Upper lobe of left lung (tissue), 6 donors: Measurements from ENCODE around the gene BRINP2. TPM values are rescaled to one million over a fixed set of nuclear protein-coding genes. Genes with fewer than 3 reads are reported as not detected.

Source experiments
- ATAC-seq, 2 donors: fragments of 200-7000 bp; cut with Tn5 transposase; one replicate each; pipeline ENCODE4 v1.9.1; 2022; ENCODE audit warnings: mild to moderate bottlenecking in 2 of 2, moderate library complexity in 2 of 2; ENCODE audit not compliant: low FRiP score in 2 of 2
- DNase-seq, 2 donors: peaks; one replicate each; pipeline ENCODE4 v3.0.0-alpha.2; 2019 to 2020
- H3K27ac ChIP-seq, 4 donors: fragments of 200-600 bp; sonication (generic); one replicate each; pipeline ENCODE4 v1.5.1; 2016 to 2019
- H3K27me3 ChIP-seq, 4 donors: fragments of 200-600 bp; sonication (generic); one replicate each; pipeline ENCODE4 v1.5.1; 2017 to 2019
- H3K36me3 ChIP-seq, 4 donors: fragments of 200-600 bp; sonication (generic); one replicate each; pipeline ENCODE4 v1.5.1; 2016 to 2019
- H3K4me1 ChIP-seq, 4 donors: fragments of 200-600 bp; sonication (generic); one replicate each; pipeline ENCODE4 v1.5.1; 2018 to 2019
- H3K4me3 ChIP-seq, 4 donors: fragments of 200-600 bp; sonication (generic); one replicate each; pipeline ENCODE4 v1.5.1; 2017 to 2019; ENCODE audit warnings: mild to moderate bottlenecking in 2 of 4, moderate library complexity in 1 of 4
- H3K9me3 ChIP-seq, 4 donors: fragments of 200-600 bp; sonication (generic); one replicate each; pipeline ENCODE4 v1.5.1; 2018 to 2019
- EP300 ChIP-seq, 4 donors: sonication (generic); formaldehyde crosslinking; IDR thresholded peaks; one replicate each; pipeline ENCODE4 v1.5.1; 2017; ENCODE audit warnings: antibody characterized with exemption in 4 of 4, control low read depth in 2 of 4
- POLR2A ChIP-seq, 4 donors: fragments of 450-650 bp; IDR thresholded peaks; one replicate each; pipeline ENCODE4 v1.5.1; 2016 to 2017; ENCODE audit warnings: antibody characterized with exemption in 4 of 4, mild to moderate bottlenecking in 2 of 4
- POLR2AphosphoS5 ChIP-seq, 2 donors: sonication (generic); formaldehyde crosslinking; IDR thresholded peaks; one replicate each; pipeline ENCODE4 v1.5.1; 2017; ENCODE audit warnings: antibody characterized with exemption in 2 of 2
- WGBS, 2 donors: methylation state at CpG; one replicate each; pipeline ENCODE4 v1.1.5; 2017 to 2018; 5-methylcytosine and 5-hydroxymethylcytosine counted together
- total RNA-seq, 6 donors: library from RNA; depleted of rRNA in 4 of 6; stranded (reverse); fragments of >200 nt in 4 of 6; gene quantifications; one replicate each; pipeline versions ENCODE4 v1.1.0 to v1.2.1, GENCODE V29; 2016 to 2021
- TF ChIP-seq, protein P1 (sequence below), 6 experiments: fragments of 450-650 bp in 4 of 6; fragments of 200-600 bp in 2 of 6; sonication (generic) in 2 of 6; IDR thresholded peaks; one replicate each; pipeline ENCODE4 v1.5.1; 2016 to 2019; ENCODE audit warnings: antibody characterized with exemption in 6 of 6
- donor health status: DM: no; HTN: no; CAD: no; lungs with moderate emphysema.
- donor health status: DM: no; HTN: yes; CAD: no; lungs with severe emphysema.

BRINP2 gene
- total RNA-seq, 6 donors from 2014 or later, result 0.06 to 0.07 TPM; not detected in 4

- 82% methylated on average over 3 of the region's 3 CpGs for WGBS, 2 donors
- Histone ChIP-seq H3K4me3 (no peak overlapping the region), H3K27me3 (no peaks in the 10 kb centered on the region), H3K9me3 (no peaks in the 10 kb centered on the region), H3K36me3 (no peaks in the 10 kb centered on the region), H3K27ac (no peak overlapping the region), H3K4me1 (no peaks in the 10 kb centered on the region)
- ATAC-seq (no peak), DNase-seq (no peak)
- TF ChIP-seq EP300 (IDR thresholded peaks at IDR 0.05) (no peak), POLR2AphosphoS5 (IDR thresholded peaks at IDR 0.05) (no peak), POLR2A (IDR thresholded peaks at IDR 0.05) (no peak)
- TF ChIP-seq, protein P1, sequence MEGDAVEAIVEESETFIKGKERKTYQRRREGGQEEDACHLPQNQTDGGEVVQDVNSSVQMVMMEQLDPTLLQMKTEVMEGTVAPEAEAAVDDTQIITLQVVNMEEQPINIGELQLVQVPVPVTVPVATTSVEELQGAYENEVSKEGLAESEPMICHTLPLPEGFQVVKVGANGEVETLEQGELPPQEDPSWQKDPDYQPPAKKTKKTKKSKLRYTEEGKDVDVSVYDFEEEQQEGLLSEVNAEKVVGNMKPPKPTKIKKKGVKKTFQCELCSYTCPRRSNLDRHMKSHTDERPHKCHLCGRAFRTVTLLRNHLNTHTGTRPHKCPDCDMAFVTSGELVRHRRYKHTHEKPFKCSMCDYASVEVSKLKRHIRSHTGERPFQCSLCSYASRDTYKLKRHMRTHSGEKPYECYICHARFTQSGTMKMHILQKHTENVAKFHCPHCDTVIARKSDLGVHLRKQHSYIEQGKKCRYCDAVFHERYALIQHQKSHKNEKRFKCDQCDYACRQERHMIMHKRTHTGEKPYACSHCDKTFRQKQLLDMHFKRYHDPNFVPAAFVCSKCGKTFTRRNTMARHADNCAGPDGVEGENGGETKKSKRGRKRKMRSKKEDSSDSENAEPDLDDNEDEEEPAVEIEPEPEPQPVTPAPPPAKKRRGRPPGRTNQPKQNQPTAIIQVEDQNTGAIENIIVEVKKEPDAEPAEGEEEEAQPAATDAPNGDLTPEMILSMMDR (IDR thresholded peaks at IDR 0.05), result no peak
Observed at GRCh38 chr1:177190308-177190970, 19.7 kb downstream of the BRINP2 start.

GRCh38 chr1:177198243-177198642 lies 27.5 kb downstream of the BRINP2 start:
- H3K9me3 ChIP-seq, result no peaks in the 10 kb centered on the region
- 86 to 87% methylated on average over 2 of the region's 2 CpGs for WGBS, 2 donors
- TF ChIP-seq EP300 (IDR thresholded peaks at IDR 0.05) (no peak), POLR2A (IDR thresholded peaks at IDR 0.05) (no peak), POLR2AphosphoS5 (IDR thresholded peaks at IDR 0.05) (no peak)
- TF ChIP-seq, protein P1 (IDR thresholded peaks at IDR 0.05), result no peak
- DNase-seq (no peak), ATAC-seq (no peak)
- H3K27me3 ChIP-seq, result no peaks in the 10 kb centered on the region
- H3K36me3 ChIP-seq, result no peaks in the 10 kb centered on the region
- H3K4me1 ChIP-seq, result no peaks in the 10 kb centered on the region
- H3K27ac ChIP-seq, result no peak overlapping the region
- H3K4me3 ChIP-seq, result no peak overlapping the region

DNA sequence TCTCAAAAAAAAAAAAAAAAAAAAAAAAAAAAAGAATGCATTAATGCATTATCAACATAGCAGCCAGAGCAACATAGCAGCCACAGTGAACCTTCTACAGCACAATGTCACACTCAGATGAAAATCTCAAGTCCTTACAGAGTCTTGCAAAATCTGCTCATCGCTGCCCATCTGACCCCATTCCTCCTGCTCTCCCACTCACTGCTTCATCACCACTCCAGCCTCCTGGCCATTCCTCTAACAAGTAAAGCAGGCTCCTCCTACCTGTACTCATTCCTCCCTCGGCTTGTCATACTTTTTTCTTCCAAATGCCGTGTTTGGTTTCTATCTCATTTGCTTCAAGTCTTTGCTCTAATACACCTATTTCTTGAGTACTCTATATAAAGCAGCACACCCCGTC lies 29.5 kb downstream of the BRINP2 start:
- Histone ChIP-seq H3K4me3 (no peak overlapping the region), H3K27ac (no peak overlapping the region), H3K36me3 (no peaks in the 10 kb centered on the region), H3K9me3 (no peaks in the 10 kb centered on the region), H3K27me3 (no peaks in the 10 kb centered on the region), H3K4me1 (no peaks in the 10 kb centered on the region)
- DNase-seq, result no peak
- no peak for ATAC-seq
- TF ChIP-seq, protein P1 (IDR thresholded peaks at IDR 0.05), result no peak
- TF ChIP-seq POLR2A (IDR thresholded peaks at IDR 0.05) (no peak), POLR2AphosphoS5 (IDR thresholded peaks at IDR 0.05) (no peak), EP300 (IDR thresholded peaks at IDR 0.05) (no peak)
- WGBS, 2 donors, result 69 to 85% methylated on average over 4 of the region's 4 CpGs

DNA sequence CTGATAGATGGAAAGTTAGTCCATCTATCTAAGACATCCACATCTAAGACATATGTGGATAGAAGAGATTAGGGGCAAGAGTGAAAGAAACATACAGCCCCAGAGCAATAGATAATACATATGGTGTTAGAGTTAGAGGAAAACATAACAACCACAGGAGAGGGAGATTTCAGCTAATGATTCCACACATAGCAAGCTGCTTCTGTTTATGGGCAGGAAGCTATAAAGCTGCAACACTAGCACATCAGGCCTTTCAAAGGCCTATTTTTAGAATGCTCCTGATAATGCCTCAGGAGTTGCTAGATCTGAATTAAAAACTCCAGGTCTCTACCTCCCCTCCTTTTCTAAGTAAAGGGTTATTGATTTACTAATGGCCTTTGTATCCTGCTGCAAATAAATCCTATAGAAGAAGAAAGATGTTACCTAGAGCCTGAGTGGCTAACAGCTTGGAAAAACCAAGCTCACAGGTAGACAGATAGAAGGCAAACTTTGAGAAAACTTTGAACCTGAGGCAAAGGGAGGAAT lies 36.1 kb downstream of the BRINP2 start:
- TF ChIP-seq EP300 (IDR thresholded peaks at IDR 0.05), result no peak
- no peak for TF ChIP-seq POLR2AphosphoS5 (IDR thresholded peaks at IDR 0.05)
- no peak for TF ChIP-seq POLR2A (IDR thresholded peaks at IDR 0.05)
- TF ChIP-seq, protein P1 (IDR thresholded peaks at IDR 0.05), result no peak
- Histone ChIP-seq H3K4me1 (no peaks in the 10 kb centered on the region), H3K27ac (no peak overlapping the region), H3K4me3 (no peak overlapping the region), H3K9me3 (no peaks in the 10 kb centered on the region), H3K36me3 (no peaks in the 10 kb centered on the region), H3K27me3 (no peaks in the 10 kb centered on the region)
- DNase-seq (no peak), ATAC-seq (no peak)

- DNase-seq (no peak), ATAC-seq (peak in 1 of 2 donors; percentile 5)
- Histone ChIP-seq H3K9me3 (no peaks in the 10 kb centered on the region), H3K4me3 (no peak overlapping the region), H3K27me3 (no peaks in the 10 kb centered on the region), H3K27ac (no peak overlapping the region), H3K36me3 (no peaks in the 10 kb centered on the region), H3K4me1 (no peaks in the 10 kb centered on the region)
- 77 to 82% methylated on average over 4 of the region's 4 CpGs for WGBS, 2 donors
- TF ChIP-seq, protein P1 (IDR thresholded peaks at IDR 0.05), result no peak
- TF ChIP-seq POLR2A (IDR thresholded peaks at IDR 0.05) (no peak), POLR2AphosphoS5 (IDR thresholded peaks at IDR 0.05) (no peak), EP300 (IDR thresholded peaks at IDR 0.05) (no peak)
Observed at GRCh38 chr1:177208920-177209319, 38.2 kb downstream of the BRINP2 start.
